Measurements from ENCODE around the gene GNAQ. TPM values are rescaled to one million over a fixed set of nuclear protein-coding genes. Genes with fewer than 3 reads are reported as not detected.

The GNAQ gene
- total RNA-seq, 1 experiment from 2014 or later, result 28.7 TPM

DNA sequence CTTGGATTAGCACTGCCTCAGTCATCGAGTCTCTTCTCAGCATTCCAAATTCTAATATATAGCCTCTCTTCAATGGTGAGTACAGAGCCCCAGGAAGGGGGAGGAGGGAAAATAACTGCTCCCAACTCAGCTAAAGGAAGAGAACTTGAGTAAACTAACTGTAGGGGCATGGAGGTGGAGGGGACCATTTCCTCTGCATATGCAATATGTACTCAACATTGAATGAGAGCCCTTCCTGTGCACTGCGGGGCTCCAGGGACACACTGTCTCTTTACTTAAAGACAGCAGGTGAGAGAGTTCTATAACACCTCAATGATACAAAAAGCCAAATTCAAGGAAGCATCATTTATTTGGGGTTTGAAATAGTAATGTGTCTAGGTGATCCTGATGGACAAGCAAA lies 75.1 kb downstream of the GNAQ start:
- Histone ChIP-seq H3K4me3 (replicated peaks in 1 of 2; ENCODE audit: low read depth in 1 of 2, low read length in 2 of 2) (no peak overlapping the region), H2AFZ (ENCODE audit: low read depth, low read length, poor library complexity, severe bottlenecking) (no peak overlapping the region), H3K9ac (ENCODE audit: low read length) (no peak overlapping the region), H4K20me1 (ENCODE audit: insufficient read depth) (0 out of 2 replicates have a peak, but pooled peaks cover 2% of the 10 kb centered on the region), H3K9me3 (ENCODE audit: control insufficient read depth in 1 of 2, insufficient read depth in 1 of 2, low read depth in 1 of 2, low read length in 2 of 2) (no peaks in the 10 kb centered on the region), H3K9me2 (ENCODE audit: insufficient read depth) (no peaks in the 10 kb centered on the region), H3K4me2 (ENCODE audit: low read length) (no peak overlapping the region), H3K27ac (ENCODE audit: low read depth, low read length) (no peak overlapping the region), H3K27me3 (ENCODE audit: insufficient read depth, low read length) (no peaks in the 10 kb centered on the region), H3K4me1 (ENCODE audit: control insufficient read depth in 1 of 2, insufficient read depth in 2 of 2, low read length in 2 of 2) (peaks cover 4 to 11% of the 10 kb centered on the region in 2 experiments; a peak in 2 of 4 replicates), H3K36me3 (ENCODE audit: control insufficient read depth in 1 of 2, insufficient read depth in 2 of 2, low read length in 2 of 2) (no peaks in the 10 kb centered on the region), H3K79me2 (ENCODE audit: insufficient read depth, low read length) (peaks cover 10% of the 10 kb centered on the region; the same call in 1 of the 2 replicates)
- ChIA-PET POLR2A (no interaction called here), CTCF (no interaction called here), RAD21 (ENCODE audit: low non-redundant PET in 1 of 2, low total read pairs in 2 of 2, uncharacterized antibody in 2 of 2, unreplicated experiment in 2 of 2) (no interaction called here)
- no peak for DNase-seq (ENCODE audit: low read depth, low spot score)
- intact Hi-C loops (cut with micrococcal nuclease), result no loop called here
- TF ChIP-seq EZH2phosphoT487 (IDR thresholded peaks at IDR 0.05; ENCODE audit: borderline replicate concordance), result no peak
- no peak for TF ChIP-seq SP1 (IDR thresholded peaks at IDR 0.05; ENCODE audit: low read depth)
- TF ChIP-seq EGR1 (IDR thresholded peaks at IDR 0.05; ENCODE audit: low read depth), result no peak
- ATAC-seq, result no peak
- no TSS peak for BruUV-seq (replicated peaks)

DNA sequence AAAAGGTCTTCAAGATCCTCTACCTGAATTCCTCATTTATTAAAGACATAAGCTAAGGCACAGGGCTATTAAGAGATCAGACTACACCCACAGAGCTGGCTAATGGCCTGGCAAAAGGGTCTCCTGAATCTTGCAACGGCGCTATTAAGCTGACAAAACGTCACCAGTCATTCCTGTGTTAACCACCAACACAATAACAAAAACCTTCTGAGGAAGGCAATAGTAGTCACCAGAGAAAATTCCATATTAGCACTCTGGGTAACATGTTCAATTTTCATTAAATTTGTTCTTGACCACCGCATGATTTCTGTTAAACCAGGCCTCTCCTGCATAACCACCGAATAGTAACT lies 77.0 kb downstream of the GNAQ start:
- no peaks in the 10 kb centered on the region for H3K27me3 ChIP-seq (ENCODE audit: insufficient read depth, low read length)
- DNase-seq (ENCODE audit: low read depth, low spot score), result no peak
- ChIA-PET POLR2A (no interaction called here), CTCF (no interaction called here), RAD21 (ENCODE audit: low non-redundant PET in 1 of 2, low total read pairs in 2 of 2, uncharacterized antibody in 2 of 2, unreplicated experiment in 2 of 2) (no interaction called here)
- H3K4me3 ChIP-seq (replicated peaks in 1 of 2; ENCODE audit: low read depth in 1 of 2, low read length in 2 of 2), result no peak overlapping the region
- no peaks in the 10 kb centered on the region; the same call in 1 of the 2 replicates for H3K79me2 ChIP-seq (ENCODE audit: insufficient read depth, low read length)
- no peak overlapping the region for H3K9ac ChIP-seq (ENCODE audit: low read length)
- no peak for ATAC-seq
- H3K4me2 ChIP-seq (ENCODE audit: low read length), result no peak overlapping the region
- no TSS peak for BruUV-seq (replicated peaks)
- intact Hi-C loops (cut with micrococcal nuclease), result no loop called here
- 0 out of 2 replicates have a peak, but pooled peaks cover 2% of the 10 kb centered on the region for H4K20me1 ChIP-seq (ENCODE audit: insufficient read depth)
- TF ChIP-seq, protein P1, sequence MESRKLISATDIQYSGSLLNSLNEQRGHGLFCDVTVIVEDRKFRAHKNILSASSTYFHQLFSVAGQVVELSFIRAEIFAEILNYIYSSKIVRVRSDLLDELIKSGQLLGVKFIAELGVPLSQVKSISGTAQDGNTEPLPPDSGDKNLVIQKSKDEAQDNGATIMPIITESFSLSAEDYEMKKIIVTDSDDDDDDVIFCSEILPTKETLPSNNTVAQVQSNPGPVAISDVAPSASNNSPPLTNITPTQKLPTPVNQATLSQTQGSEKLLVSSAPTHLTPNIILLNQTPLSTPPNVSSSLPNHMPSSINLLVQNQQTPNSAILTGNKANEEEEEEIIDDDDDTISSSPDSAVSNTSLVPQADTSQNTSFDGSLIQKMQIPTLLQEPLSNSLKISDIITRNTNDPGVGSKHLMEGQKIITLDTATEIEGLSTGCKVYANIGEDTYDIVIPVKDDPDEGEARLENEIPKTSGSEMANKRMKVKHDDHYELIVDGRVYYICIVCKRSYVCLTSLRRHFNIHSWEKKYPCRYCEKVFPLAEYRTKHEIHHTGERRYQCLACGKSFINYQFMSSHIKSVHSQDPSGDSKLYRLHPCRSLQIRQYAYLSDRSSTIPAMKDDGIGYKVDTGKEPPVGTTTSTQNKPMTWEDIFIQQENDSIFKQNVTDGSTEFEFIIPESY (IDR thresholded peaks at IDR 0.05; ENCODE audit: extremely low read depth, insufficient replicate concordance, low read length), result no peak
- TF ChIP-seq, protein P2, sequence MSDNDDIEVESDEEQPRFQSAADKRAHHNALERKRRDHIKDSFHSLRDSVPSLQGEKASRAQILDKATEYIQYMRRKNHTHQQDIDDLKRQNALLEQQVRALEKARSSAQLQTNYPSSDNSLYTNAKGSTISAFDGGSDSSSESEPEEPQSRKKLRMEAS (IDR thresholded peaks at IDR 0.05), result no peak
- no peak for TF ChIP-seq EGR1 (IDR thresholded peaks at IDR 0.05; ENCODE audit: low read depth)
- no peak for TF ChIP-seq SIN3A (IDR thresholded peaks at IDR 0.05; ENCODE audit: low read depth)
- no peak for TF ChIP-seq JUND (IDR thresholded peaks at IDR 0.05)
- no peak for TF ChIP-seq TCF7L2 (IDR thresholded peaks at IDR 0.05; ENCODE audit: borderline replicate concordance, extremely low read depth, insufficient read depth, insufficient read length)
- TF ChIP-seq FOSL1 (IDR thresholded peaks at IDR 0.05; ENCODE audit: low read depth), result no peak
- no peak for TF ChIP-seq YY1 (IDR thresholded peaks at IDR 0.05; ENCODE audit: extremely low read depth, insufficient replicate concordance, low read depth, low read length)
- TF ChIP-seq SRF (IDR thresholded peaks at IDR 0.05; ENCODE audit: low read depth), result no peak
- TF ChIP-seq ELF1 (IDR thresholded peaks at IDR 0.05; ENCODE audit: borderline replicate concordance, low read depth), result no peak
- no peaks in the 10 kb centered on the region for H3K9me3 ChIP-seq (ENCODE audit: control insufficient read depth in 1 of 2, insufficient read depth in 1 of 2, low read depth in 1 of 2, low read length in 2 of 2)
- H3K36me3 ChIP-seq (ENCODE audit: control insufficient read depth in 1 of 2, insufficient read depth in 2 of 2, low read length in 2 of 2), result no peaks in the 10 kb centered on the region
- no peak overlapping the region for H3K27ac ChIP-seq (ENCODE audit: low read depth, low read length)
- no peak overlapping the region for H2AFZ ChIP-seq (ENCODE audit: low read depth, low read length, poor library complexity, severe bottlenecking)
- no peaks in the 10 kb centered on the region for H3K9me2 ChIP-seq (ENCODE audit: insufficient read depth)
- H3K4me1 ChIP-seq (ENCODE audit: control insufficient read depth in 1 of 2, insufficient read depth in 2 of 2, low read length in 2 of 2), result peaks cover 4 to 11% of the 10 kb centered on the region in 2 experiments; a peak in 2 of 4 replicates
